CD4-positive, alpha-beta T cell treated with Interleukin-1 beta for 1 hour (primary cell): ENCODE results near the gene CXorf65.

ENCODE experiments used
- DNase-seq, 2 donors: peaks; one replicate each; pipeline ENCODE4 v3.0.0-alpha.2; 2020 to 2022

Gene CXorf65

GRCh38 chrX:71105628-71106027, 912 bp downstream of the CXorf65 start:
- no peak for DNase-seq

- peak; percentile 62 to 71 for DNase-seq
Observed at GRCh38 chrX:71103110-71103983, 3.2 kb downstream of the CXorf65 start.

- DNase-seq: no peak
Observed at GRCh38 chrX:71102292-71102691, 4.2 kb downstream of the CXorf65 start.

- no peak for DNase-seq
Observed at GRCh38 chrX:71100581-71101505, 5.7 kb downstream of the CXorf65 start.

GRCh38 chrX:71099736-71100135, 6.8 kb downstream of the CXorf65 start:
- no peak for DNase-seq

- DNase-seq: no peak
Observed at GRCh38 chrX:71098951-71099506, 7.5 kb downstream of the CXorf65 start.

GRCh38 chrX:71098302-71098701, 8.2 kb downstream of the CXorf65 start:
- peak; percentile 80 to 84 for DNase-seq

- no peak for DNase-seq
Observed at GRCh38 chrX:71096760-71097032, 9.8 kb downstream of the CXorf65 start.

- peak in 1 of 2 donors; percentile 79 for DNase-seq
Observed at GRCh38 chrX:71095981-71096759, 10.4 kb downstream of the CXorf65 start.

GRCh38 chrX:71095555-71095980, 11.0 kb downstream of the CXorf65 start, which contains the start of gene FOXO4:
FOXO4 (plus strand) TSS chrX:71095851; CDS start chrX:71096529, 678 bp downstream.
- DNase-seq: peak; percentile 91 to 93

- no peak for DNase-seq
Observed at GRCh38 chrX:71095033-71095432, 11.5 kb downstream of the CXorf65 start.

- DNase-seq: no peak
Observed at GRCh38 chrX:71091263-71091662, 15.3 kb downstream of the CXorf65 start.

GRCh38 chrX:71085900-71086299, 20.6 kb downstream of the CXorf65 start:
- no peak for DNase-seq

GRCh38 chrX:71082822-71083221, 23.7 kb downstream of the CXorf65 start:
- no peak for DNase-seq

- DNase-seq: no peak
Observed at GRCh38 chrX:71082124-71082647, 24.4 kb downstream of the CXorf65 start.

- no peak for DNase-seq
Observed at GRCh38 chrX:71081330-71082123, 25.0 kb downstream of the CXorf65 start.

GRCh38 chrX:71070531-71070930, 36.0 kb downstream of the CXorf65 start:
- no peak for DNase-seq

GRCh38 chrX:71068044-71068918, 38.3 kb downstream of the CXorf65 start, which contains the start of gene SNX12:
SNX12 (minus strand) TSS chrX:71068334; CDS start chrX:71068306, 28 bp downstream.
- DNase-seq: peak; percentile 93 to 94

- DNase-seq: no peak
Observed at GRCh38 chrX:71067712-71068043, 38.9 kb downstream of the CXorf65 start.

- no peak for DNase-seq
Observed at GRCh38 chrX:71067089-71067488, 39.5 kb downstream of the CXorf65 start.
